K562 (cell line): ENCODE measurements around the gene ZNF366. TPM values are rescaled to one million over a fixed set of nuclear protein-coding genes. Genes with fewer than 3 reads are reported as not detected.

ENCODE experiments used
- ATAC-seq: fragments of 200-7000 bp; cut with Tn5 transposase; 3 replicates; pipeline ENCODE4 v1.9.1; 2020; ENCODE audit warnings: moderate library complexity
- BruUV-seq: library from RNA; stranded (reverse); fragments of 400-500 nt; replicated peaks from 2 replicates; lab custom pipeline; 2021; lab: Mats Ljungman, UMichigan
- CTCF ChIA-PET: fragments of 300-600 bp; formaldehyde crosslinking; extraction: SDS; loops from one replicate; lab custom pipeline; 2021; ENCODE audit warnings: low intra/inter-chr PET ratio; lab: Yijun Ruan, JAX
- POLR2A ChIA-PET: fragments of 300-600, 350-650 bp; sonication (Branson Sonifier 250); formaldehyde crosslinking; extraction: SDS; loops from one replicate; lab custom pipeline; 2021; ENCODE audit warnings: antibody characterized with exemption, inconsistent platforms; lab: Yijun Ruan, JAX
- DNase-seq, 4 experiments: peaks; one replicate each; pipeline versions ENCODE4 v3.0.0 to v3.0.0-alpha.2; 2011 to 2018; ENCODE audit warnings: low spot score in 3 of 4, mixed read lengths in 3 of 4; ENCODE audit errors: extremely low read depth in 1 of 4
- FAIRE-seq: peaks from 2 replicates; lab custom pipeline; 2011; peaks lifted over from hg19 to GRCh38; lab: Jason Lieb, UNC
- H2AFZ ChIP-seq: 2 replicates; pipeline ENCODE4 v1.6.0; 2011; ENCODE audit warnings: low read depth, low read length, control low read depth, inconsistent platforms
- H3K27ac ChIP-seq: fragments of 200-600 bp; 3 replicates; pipeline ENCODE4 v1.8.0; 2011; ENCODE audit warnings: low read depth, mild to moderate bottlenecking, control low read depth, inconsistent platforms, low read length, moderate library complexity, mixed read lengths; ENCODE audit errors: extremely low read depth
- H3K27me3 ChIP-seq, 2 experiments: fragments of 300-600 bp in 1 of 2; 2 replicates in 1 of 2; 3 replicates in 1 of 2; pipeline versions ENCODE4 v1.6.0 to v1.8.0; 2011; ENCODE audit warnings: inconsistent platforms in 2 of 2, low read length in 2 of 2, mild to moderate bottlenecking in 1 of 2, mixed read lengths in 1 of 2, moderate library complexity in 1 of 2; ENCODE audit not compliant: control insufficient read depth in 2 of 2, insufficient read depth in 2 of 2
- H3K36me3 ChIP-seq: fragments of 300-600 bp; 3 replicates; pipeline ENCODE4 v1.8.0; 2011; ENCODE audit warnings: mild to moderate bottlenecking, low read length, inconsistent platforms; ENCODE audit not compliant: control insufficient read depth, insufficient read depth
- H3K4me1 ChIP-seq, 2 experiments: fragments of 200-600 bp in 1 of 2; replicated peaks in 1 of 2; 2 replicates in 1 of 2; 3 replicates in 1 of 2; pipeline versions ENCODE4 v1.5.1 to v1.8.0; 2011; ENCODE audit warnings: inconsistent platforms in 2 of 2, low read length in 2 of 2, mild to moderate bottlenecking in 1 of 2, mixed read lengths in 1 of 2, moderate library complexity in 1 of 2; ENCODE audit not compliant: control insufficient read depth in 2 of 2, insufficient read depth in 2 of 2
- H3K4me2 ChIP-seq: 2 replicates; pipeline ENCODE4 v1.6.1; 2011; ENCODE audit warnings: low read length, control low read depth, inconsistent platforms, mixed read lengths; ENCODE audit not compliant: insufficient read depth
- H3K4me3 ChIP-seq: fragments of 200-600 bp; sonication (generic), shearing (Covaris generic); 2 replicates; pipeline ENCODE4 v1.5.1; 2016; ENCODE audit warnings: control low read depth, inconsistent platforms
- H3K79me2 ChIP-seq: fragments of 200-600 bp; 3 replicates; pipeline ENCODE4 v1.8.0; 2011; ENCODE audit warnings: low read length, inconsistent platforms; ENCODE audit not compliant: control insufficient read depth, insufficient read depth
- H3K9ac ChIP-seq, 2 experiments: 2 replicates each; pipeline versions ENCODE4 v1.6.0 to v1.6.1; 2011; ENCODE audit warnings: low read depth in 2 of 2, low read length in 2 of 2, control low read depth in 1 of 2, inconsistent platforms in 1 of 2, mild to moderate bottlenecking in 1 of 2, mixed read lengths in 1 of 2; ENCODE audit not compliant: insufficient read depth in 1 of 2
- H3K9me1 ChIP-seq: one replicate; pipeline ENCODE4 v1.6.0; 2011; ENCODE audit warnings: inconsistent platforms, mild to moderate bottlenecking, low read length, moderate library complexity; ENCODE audit not compliant: control insufficient read depth, insufficient read depth
- H3K9me3 ChIP-seq: replicated peaks from 2 replicates; pipeline ENCODE4 v1.5.1; 2011; ENCODE audit warnings: low read depth, low read length, inconsistent platforms; ENCODE audit not compliant: control insufficient read depth, insufficient read depth
- H4K20me1 ChIP-seq: replicated peaks from 2 replicates; pipeline ENCODE4 v1.6.1; 2011; ENCODE audit warnings: low read length, inconsistent platforms, mixed read lengths; ENCODE audit not compliant: control insufficient read depth, insufficient read depth
- BHLHE40 ChIP-seq: IDR thresholded peaks from 2 replicates; pipeline ENCODE4 v1.6.1; 2011; ENCODE audit warnings: low read length, improper control_type of control experiment
- FOXK2 ChIP-seq, 2 experiments: fragments of 450-650 bp; IDR thresholded peaks in 1 of 2; conservative IDR thresholded peaks in 1 of 2; 2 replicates each; pipeline ENCODE4 v1.6.1; 2016; ENCODE audit warnings: low read depth in 2 of 2, mild to moderate bottlenecking in 1 of 2
- HMGN3 ChIP-seq: IDR thresholded peaks from 2 replicates; pipeline ENCODE4 v1.6.1; 2011; ENCODE audit warnings: borderline replicate concordance, low read depth, mild to moderate bottlenecking, mixed read lengths, low read length; ENCODE audit not compliant: insufficient read length; ENCODE audit errors: extremely low read depth
- KLF6 ChIP-seq: fragments of 250-450 bp; sonication (Bioruptor Pico); IDR thresholded peaks from 2 replicates; pipeline ENCODE4 v1.4.0; 2020; ENCODE audit warnings: mild to moderate bottlenecking, moderate library complexity, borderline replicate concordance
- MTA1 ChIP-seq: fragments of 450-650 bp; IDR thresholded peaks from 2 replicates; pipeline ENCODE4 v1.6.1; 2017; ENCODE audit warnings: borderline replicate concordance
- NFXL1 ChIP-seq: fragments of 450-650 bp; formaldehyde crosslinking; IDR thresholded peaks from 2 replicates; pipeline ENCODE4 v1.4.0; 2021; ENCODE audit warnings: mild to moderate bottlenecking
- NR4A1 ChIP-seq, 2 experiments: fragments of 250-450 bp in 1 of 2; fragments of 450-650 bp in 1 of 2; sonication (Bioruptor Pico) in 1 of 2; IDR thresholded peaks; 2 replicates each; pipeline versions ENCODE4 v1.4.0 to v1.6.1; 2016 to 2020; ENCODE audit warnings: mild to moderate bottlenecking in 2 of 2, missing compliant biosample characterization in 1 of 2, missing genetic modification characterization in 1 of 2, moderate library complexity in 1 of 2
- RBM15 ChIP-seq: fragments of 200-400 bp; formaldehyde crosslinking; IDR thresholded peaks from 2 replicates; pipeline ENCODE4 v1.6.1; 2018; ENCODE audit warnings: mild to moderate bottlenecking, low read length, moderate library complexity; ENCODE audit not compliant: insufficient read depth
- RFX7 ChIP-seq: fragments of 250-450 bp; sonication (Bioruptor Pico); IDR thresholded peaks from 2 replicates; pipeline ENCODE4 v1.5.1; 2021; ENCODE audit warnings: mild to moderate bottlenecking
- SMARCA5 ChIP-seq: fragments of 450-650 bp; IDR thresholded peaks from 2 replicates; pipeline ENCODE4 v1.6.1; 2016
- ZNF668 ChIP-seq: fragments of 250-450 bp; sonication (Bioruptor Pico); IDR thresholded peaks from 2 replicates; pipeline ENCODE4 v1.8.0; 2022; ENCODE audit warnings: mild to moderate bottlenecking, inconsistent platforms
- whole genome bisulfite sequencing: fragments of 100-300 bp; shearing (Covaris generic); methylation state at CpG from one replicate; pipeline ENCODE4 v1.1.6; 2016; ENCODE audit warnings: low coverage, mixed read lengths; ENCODE audit not compliant: insufficient coverage; ENCODE audit errors: missing lambda C conversion rate; 5-methylcytosine and 5-hydroxymethylcytosine counted together
- in situ Hi-C: fragments of 300-500 bp; cut with MboI; formaldehyde crosslinking; loops from 4 replicates; pipeline ENCODE4 v1.15.0; 2018; ENCODE audit warnings: inconsistent platforms, mixed read lengths
- intact Hi-C: fragments of 100-400 bp; cut with micrococcal nuclease; formaldehyde crosslinking; loops from 2 replicates; pipeline ENCODE4 v1.14.2; 2022
- polyA plus RNA-seq, 8 experiments: library from polyadenylated mRNA; depleted of rRNA in 4 of 8; stranded (reverse) in 5 of 8; unstranded in 3 of 8; fragments of >200 nt; fragmentation: Nextera tagmentation in 2 of 8; fragmentation: Illumina TruSeq in 1 of 8; extraction: Ambion mirVana in 2 of 8; extraction: Trizol in 1 of 8; gene quantifications; 2 replicates each; pipeline versions ENCODE4 v1.2.1 to v1.2.3, GENCODE V29; 2011 to 2014; ENCODE audit warnings: inconsistent platforms in 1 of 8, missing spikeins in 1 of 8
- total RNA-seq, 7 experiments: library from RNA; depleted of rRNA in 6 of 7; stranded (reverse); fragments of >200 nt in 6 of 7; fragmentation: Illumina TruSeq in 2 of 7; extraction: Trizol in 2 of 7; gene quantifications; 2 replicates each; pipeline versions ENCODE4 v1.2.1 to v1.2.3, GENCODE V29; 2011 to 2021; ENCODE audit warnings: low replicate concordance in 1 of 7
- TF ChIP-seq, protein P1 (sequence below): sonication (generic); formaldehyde crosslinking; IDR thresholded peaks from 2 replicates; pipeline ENCODE4 v1.8.0; 2022; ENCODE audit warnings: mild to moderate bottlenecking, low read depth, missing genetic modification reagents
- TF ChIP-seq, protein P2 (sequence below), 2 experiments: fragments of 250-450 bp in 1 of 2; fragments of 450-650 bp in 1 of 2; sonication (Bioruptor Pico) in 1 of 2; IDR thresholded peaks; 2 replicates each; pipeline versions ENCODE4 v1.6.1 to v1.8.0; 2016 to 2021; ENCODE audit warnings: mild to moderate bottlenecking in 2 of 2, moderate library complexity in 2 of 2, missing compliant biosample characterization in 1 of 2, missing genetic modification characterization in 1 of 2
- TF ChIP-seq, protein P3 (sequence below): IDR thresholded peaks from 3 replicates; pipeline ENCODE4 v1.6.1; 2011; ENCODE audit warnings: borderline replicate concordance, mild to moderate bottlenecking; ENCODE audit not compliant: insufficient read length, insufficient read depth
- TF ChIP-seq, protein P4 (sequence below): fragments of 250-450 bp; sonication (Bioruptor Pico); IDR thresholded peaks from 2 replicates; pipeline ENCODE4 v1.5.0; 2021
- TF ChIP-seq, protein P5 (sequence below): fragments of 450-650 bp; IDR thresholded peaks from 2 replicates; pipeline ENCODE4 v1.7.1; 2018; ENCODE audit warnings: mild to moderate bottlenecking, low read depth; ENCODE audit not compliant: partially characterized antibody

The ZNF366 gene
- total and polyA plus RNA-seq, 9 of the 15 experiments (the other 6 are each of a cell fraction or from before 2014, with no cell fraction given): not detected

DNA sequence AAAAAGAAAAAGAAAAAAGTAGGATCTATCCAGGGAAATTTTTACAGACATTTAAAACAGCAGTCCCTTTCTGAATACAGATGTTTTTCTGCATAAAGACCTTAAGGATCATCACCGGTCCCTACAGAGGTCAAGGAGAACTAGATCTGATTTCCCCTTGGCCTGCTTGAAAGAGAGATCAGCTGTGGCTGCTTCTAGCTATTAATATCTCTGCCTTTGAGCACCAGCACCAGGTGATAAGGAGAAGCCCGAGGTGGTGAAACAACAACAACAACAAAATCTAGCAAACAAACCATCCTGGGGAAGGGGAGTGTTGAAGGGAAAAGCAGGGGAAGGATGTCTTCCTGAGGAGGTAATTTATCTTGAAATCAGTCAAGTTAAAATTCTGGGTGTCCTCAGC, 42.1 kb downstream of the ZNF366 start:
- H3K9me3 ChIP-seq: no peaks in the 10 kb centered on the region
- intact Hi-C loops: no loop called here
- H3K79me2 ChIP-seq: no peaks in the 10 kb centered on the region
- in situ Hi-C loops: no loop called here
- no peak overlapping the region for H2AFZ ChIP-seq
- DNase-seq: no peak
- no peaks in the 10 kb centered on the region for H3K27me3 ChIP-seq
- no peaks in the 10 kb centered on the region for H4K20me1 ChIP-seq
- H3K9ac ChIP-seq: no peak overlapping the region
- H3K36me3 ChIP-seq: no peaks in the 10 kb centered on the region
- H3K27ac ChIP-seq: no peak overlapping the region
- CTCF ChIA-PET: no interaction called here
- 38% methylated on average over 1 of the region's 2 CpGs for WGBS
- peaks cover 9 to 22% of the 10 kb centered on the region in 2 experiments; a peak in 4 of 5 replicates for H3K4me1 ChIP-seq
- no TSS peak for BruUV-seq
- H3K4me2 ChIP-seq: no peak overlapping the region
- POLR2A ChIA-PET: interaction anchor here (0.6 to 1.0 kb wide), 2 partner anchors 12 to 20 kb away, joined by 3 read pairs; no protein-coding TSS in a partner anchor
- H3K9me1 ChIP-seq: no peaks in the 10 kb centered on the region
- no peak for FAIRE-seq
- ATAC-seq: no peak
- no peak overlapping the region for H3K4me3 ChIP-seq
- TF ChIP-seq NR4A1 (CRISPR knock-in tag; IDR thresholded peaks at IDR 0.05) (no peak), NR4A1 (tag; IDR thresholded peaks at IDR 0.05) (no peak), RFX7 (CRISPR knock-in tag) (no peak), SMARCA5 (no peak), NFXL1 (no peak), HMGN3 (no peak), RBM15 (no peak), MTA1 (no peak), ZNF668 (CRISPR knock-in tag) (no peak), FOXK2 (conservative IDR thresholded peaks at IDR 0.05 in 1 of 2, IDR thresholded peaks at IDR 0.05 in 1 of 2; ENCODE audit: low read depth in 2 of 2) (no peak), BHLHE40 (no peak), KLF6 (no peak)
- TF ChIP-seq, protein P1, sequence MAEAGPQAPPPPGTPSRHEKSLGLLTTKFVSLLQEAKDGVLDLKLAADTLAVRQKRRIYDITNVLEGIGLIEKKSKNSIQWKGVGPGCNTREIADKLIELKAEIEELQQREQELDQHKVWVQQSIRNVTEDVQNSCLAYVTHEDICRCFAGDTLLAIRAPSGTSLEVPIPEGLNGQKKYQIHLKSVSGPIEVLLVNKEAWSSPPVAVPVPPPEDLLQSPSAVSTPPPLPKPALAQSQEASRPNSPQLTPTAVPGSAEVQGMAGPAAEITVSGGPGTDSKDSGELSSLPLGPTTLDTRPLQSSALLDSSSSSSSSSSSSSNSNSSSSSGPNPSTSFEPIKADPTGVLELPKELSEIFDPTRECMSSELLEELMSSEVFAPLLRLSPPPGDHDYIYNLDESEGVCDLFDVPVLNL (CRISPR knock-in tag): no peak
- TF ChIP-seq, protein P2, sequence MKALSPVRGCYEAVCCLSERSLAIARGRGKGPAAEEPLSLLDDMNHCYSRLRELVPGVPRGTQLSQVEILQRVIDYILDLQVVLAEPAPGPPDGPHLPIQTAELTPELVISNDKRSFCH (CRISPR knock-in tag; IDR thresholded peaks at IDR 0.05): no peak
- TF ChIP-seq, protein P2 (tag; IDR thresholded peaks at IDR 0.05): no peak
- TF ChIP-seq, protein P3, sequence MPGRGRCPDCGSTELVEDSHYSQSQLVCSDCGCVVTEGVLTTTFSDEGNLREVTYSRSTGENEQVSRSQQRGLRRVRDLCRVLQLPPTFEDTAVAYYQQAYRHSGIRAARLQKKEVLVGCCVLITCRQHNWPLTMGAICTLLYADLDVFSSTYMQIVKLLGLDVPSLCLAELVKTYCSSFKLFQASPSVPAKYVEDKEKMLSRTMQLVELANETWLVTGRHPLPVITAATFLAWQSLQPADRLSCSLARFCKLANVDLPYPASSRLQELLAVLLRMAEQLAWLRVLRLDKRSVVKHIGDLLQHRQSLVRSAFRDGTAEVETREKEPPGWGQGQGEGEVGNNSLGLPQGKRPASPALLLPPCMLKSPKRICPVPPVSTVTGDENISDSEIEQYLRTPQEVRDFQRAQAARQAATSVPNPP: no peak
- TF ChIP-seq, protein P4, sequence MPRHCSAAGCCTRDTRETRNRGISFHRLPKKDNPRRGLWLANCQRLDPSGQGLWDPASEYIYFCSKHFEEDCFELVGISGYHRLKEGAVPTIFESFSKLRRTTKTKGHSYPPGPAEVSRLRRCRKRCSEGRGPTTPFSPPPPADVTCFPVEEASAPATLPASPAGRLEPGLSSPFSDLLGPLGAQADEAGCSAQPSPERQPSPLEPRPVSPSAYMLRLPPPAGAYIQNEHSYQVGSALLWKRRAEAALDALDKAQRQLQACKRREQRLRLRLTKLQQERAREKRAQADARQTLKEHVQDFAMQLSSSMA (CRISPR knock-in tag): no peak
- TF ChIP-seq, protein P5, sequence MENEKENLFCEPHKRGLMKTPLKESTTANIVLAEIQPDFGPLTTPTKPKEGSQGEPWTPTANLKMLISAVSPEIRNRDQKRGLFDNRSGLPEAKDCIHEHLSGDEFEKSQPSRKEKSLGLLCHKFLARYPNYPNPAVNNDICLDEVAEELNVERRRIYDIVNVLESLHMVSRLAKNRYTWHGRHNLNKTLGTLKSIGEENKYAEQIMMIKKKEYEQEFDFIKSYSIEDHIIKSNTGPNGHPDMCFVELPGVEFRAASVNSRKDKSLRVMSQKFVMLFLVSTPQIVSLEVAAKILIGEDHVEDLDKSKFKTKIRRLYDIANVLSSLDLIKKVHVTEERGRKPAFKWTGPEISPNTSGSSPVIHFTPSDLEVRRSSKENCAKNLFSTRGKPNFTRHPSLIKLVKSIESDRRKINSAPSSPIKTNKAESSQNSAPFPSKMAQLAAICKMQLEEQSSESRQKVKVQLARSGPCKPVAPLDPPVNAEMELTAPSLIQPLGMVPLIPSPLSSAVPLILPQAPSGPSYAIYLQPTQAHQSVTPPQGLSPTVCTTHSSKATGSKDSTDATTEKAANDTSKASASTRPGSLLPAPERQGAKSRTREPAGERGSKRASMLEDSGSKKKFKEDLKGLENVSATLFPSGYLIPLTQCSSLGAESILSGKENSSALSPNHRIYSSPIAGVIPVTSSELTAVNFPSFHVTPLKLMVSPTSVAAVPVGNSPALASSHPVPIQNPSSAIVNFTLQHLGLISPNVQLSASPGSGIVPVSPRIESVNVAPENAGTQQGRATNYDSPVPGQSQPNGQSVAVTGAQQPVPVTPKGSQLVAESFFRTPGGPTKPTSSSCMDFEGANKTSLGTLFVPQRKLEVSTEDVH: no peak
